Measurements from ENCODE around the gene MYH14. TPM values are rescaled to one million over a fixed set of nuclear protein-coding genes. Genes with fewer than 3 reads are reported as not detected.

MYH14 gene
- polyA plus RNA-seq, 3 donors: not detected

DNA sequence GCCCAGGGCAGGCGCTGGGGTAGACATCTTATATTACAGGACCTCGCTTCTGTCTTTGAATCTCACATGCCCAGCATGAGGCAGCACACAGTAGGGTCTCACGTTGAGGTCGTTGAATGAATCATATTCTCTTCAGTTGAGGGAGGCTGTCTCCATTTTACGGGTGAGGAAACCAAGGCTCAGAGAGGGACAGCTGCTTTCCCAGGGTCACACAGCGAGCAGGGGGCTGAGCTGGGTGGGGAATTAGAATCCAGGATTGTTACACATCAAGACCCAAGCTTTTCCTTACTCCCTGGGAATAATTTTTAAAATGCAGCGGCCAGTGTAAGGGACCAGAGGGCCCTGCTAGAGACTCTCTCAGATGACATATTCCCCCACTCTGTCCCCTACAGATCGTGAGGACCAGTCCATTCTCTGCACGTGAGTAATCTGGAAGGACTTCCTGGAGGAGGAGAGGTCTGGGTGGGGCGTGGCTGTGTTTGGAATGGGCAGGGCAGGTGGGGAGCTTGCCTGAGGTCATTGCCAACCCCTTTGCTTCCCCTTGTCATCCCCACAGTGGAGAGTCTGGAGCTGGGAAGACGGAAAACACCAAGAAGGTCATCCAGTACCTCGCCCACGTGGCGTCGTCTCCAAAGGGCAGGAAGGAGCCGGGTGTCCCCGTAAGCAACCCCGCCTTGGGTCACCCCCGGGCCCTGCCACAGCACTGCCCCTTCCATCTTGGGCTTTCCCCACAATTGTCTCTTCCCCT, 19.4 kb downstream of the MYH14 start:
- H3K9ac ChIP-seq (ENCODE audit: insufficient read depth, low read length, poor library complexity, severe bottlenecking): no peak overlapping the region
- no peak overlapping the region for H3K27ac Mint-ChIP-seq
- H3K27me3 Mint-ChIP-seq (ENCODE audit: low read depth in 3 of 3): peaks cover 1 to 6% (median 6%) of the 10 kb centered on the region in 3 donors
- H3K9me3 Mint-ChIP-seq: peaks cover 9 to 19% (median 17%) of the 10 kb centered on the region in 7 donors
- peaks cover 6 to 16% of the 10 kb centered on the region in 2 donors for H3K9me3 ChIP-seq (replicated peaks in 1 of 2; ENCODE audit: control insufficient read depth in 1 of 2, insufficient read depth in 1 of 2, low read length in 2 of 2)
- no peaks in the 10 kb centered on the region for H3K4me1 ChIP-seq (ENCODE audit: control insufficient read depth in 1 of 2, insufficient read depth in 2 of 2, low read length in 2 of 2)
- TF ChIP-seq, protein P1, sequence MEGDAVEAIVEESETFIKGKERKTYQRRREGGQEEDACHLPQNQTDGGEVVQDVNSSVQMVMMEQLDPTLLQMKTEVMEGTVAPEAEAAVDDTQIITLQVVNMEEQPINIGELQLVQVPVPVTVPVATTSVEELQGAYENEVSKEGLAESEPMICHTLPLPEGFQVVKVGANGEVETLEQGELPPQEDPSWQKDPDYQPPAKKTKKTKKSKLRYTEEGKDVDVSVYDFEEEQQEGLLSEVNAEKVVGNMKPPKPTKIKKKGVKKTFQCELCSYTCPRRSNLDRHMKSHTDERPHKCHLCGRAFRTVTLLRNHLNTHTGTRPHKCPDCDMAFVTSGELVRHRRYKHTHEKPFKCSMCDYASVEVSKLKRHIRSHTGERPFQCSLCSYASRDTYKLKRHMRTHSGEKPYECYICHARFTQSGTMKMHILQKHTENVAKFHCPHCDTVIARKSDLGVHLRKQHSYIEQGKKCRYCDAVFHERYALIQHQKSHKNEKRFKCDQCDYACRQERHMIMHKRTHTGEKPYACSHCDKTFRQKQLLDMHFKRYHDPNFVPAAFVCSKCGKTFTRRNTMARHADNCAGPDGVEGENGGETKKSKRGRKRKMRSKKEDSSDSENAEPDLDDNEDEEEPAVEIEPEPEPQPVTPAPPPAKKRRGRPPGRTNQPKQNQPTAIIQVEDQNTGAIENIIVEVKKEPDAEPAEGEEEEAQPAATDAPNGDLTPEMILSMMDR (IDR thresholded peaks at IDR 0.05): no peak
- H2AFZ ChIP-seq (ENCODE audit: insufficient read depth, low read depth, low read length, poor library complexity, severe bottlenecking): no peak overlapping the region
- no peaks in the 10 kb centered on the region for H3K79me2 ChIP-seq (ENCODE audit: insufficient read depth, low read length)
- no peaks in the 10 kb centered on the region for H3K36me3 ChIP-seq (replicated peaks in 1 of 2; ENCODE audit: control insufficient read depth in 1 of 2, insufficient read depth in 2 of 2, low read length in 2 of 2)
- no peak for DNase-seq
- no peaks in the 10 kb centered on the region for H3K36me3 Mint-ChIP-seq
- 95% methylated on average over 14 of the region's 19 CpGs for WGBS (ENCODE audit: insufficient coverage)
- no peak overlapping the region for H3K4me2 ChIP-seq (replicated peaks; ENCODE audit: extremely low read depth, low read length, poor library complexity, severe bottlenecking)
- H3K27me3 ChIP-seq (ENCODE audit: control insufficient read depth in 2 of 2, insufficient read depth in 2 of 2, low read length in 2 of 2): no peaks in the 10 kb centered on the region
- no peaks in the 10 kb centered on the region for H3K4me1 Mint-ChIP-seq
- no peak overlapping the region for H3K4me3 Mint-ChIP-seq
- intact Hi-C loops (cut with micrococcal nuclease): loop anchor here in 1 of 2 donors (10.0 kb wide), 1 partner anchor 1072 kb away; no protein-coding TSS in a partner anchor
- no peaks in the 10 kb centered on the region for H4K20me1 ChIP-seq (ENCODE audit: insufficient read depth, low read length)
- no peak overlapping the region for H3K4me3 ChIP-seq (replicated peaks in 1 of 3; ENCODE audit: low read depth in 2 of 3, low read length in 3 of 3)
- no peak overlapping the region for H3K27ac ChIP-seq (ENCODE audit: low read depth in 1 of 2, low read length in 2 of 2)

DNA sequence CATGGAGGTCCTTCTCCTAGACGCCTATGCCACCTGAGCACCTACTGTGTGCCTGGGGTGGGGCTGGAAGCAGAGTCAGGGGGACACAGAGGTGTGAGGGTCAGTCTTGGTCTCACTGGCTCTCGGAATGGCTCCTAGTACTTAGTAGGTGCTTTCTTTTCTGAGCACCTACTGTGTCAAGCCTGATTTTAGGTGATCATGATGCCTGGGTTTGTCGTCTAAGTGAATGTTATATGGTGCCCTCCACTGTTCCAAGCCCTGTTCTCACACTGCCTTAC, 20.0 kb downstream of the MYH14 start:
- no peak overlapping the region for H3K4me2 ChIP-seq (replicated peaks; ENCODE audit: extremely low read depth, low read length, poor library complexity, severe bottlenecking)
- TF ChIP-seq, protein P1 (IDR thresholded peaks at IDR 0.05): no peak
- H3K36me3 ChIP-seq (replicated peaks in 1 of 2; ENCODE audit: control insufficient read depth in 1 of 2, insufficient read depth in 2 of 2, low read length in 2 of 2): no peaks in the 10 kb centered on the region
- H3K4me3 Mint-ChIP-seq: no peak overlapping the region
- WGBS (ENCODE audit: insufficient coverage): 100% methylated on average over 1 of the region's 3 CpGs
- intact Hi-C loops (cut with micrococcal nuclease): loop anchor here in 1 of 2 donors (10.0 kb wide), 1 partner anchor 1071 kb away; no protein-coding TSS in a partner anchor
- no peak overlapping the region for H3K9ac ChIP-seq (ENCODE audit: insufficient read depth, low read length, poor library complexity, severe bottlenecking)
- no peaks in the 10 kb centered on the region for H3K79me2 ChIP-seq (ENCODE audit: insufficient read depth, low read length)
- H3K4me1 ChIP-seq (ENCODE audit: control insufficient read depth in 1 of 2, insufficient read depth in 2 of 2, low read length in 2 of 2): no peaks in the 10 kb centered on the region
- H3K36me3 Mint-ChIP-seq: no peaks in the 10 kb centered on the region
- no peaks in the 10 kb centered on the region for H4K20me1 ChIP-seq (ENCODE audit: insufficient read depth, low read length)
- no peaks in the 10 kb centered on the region for H3K27me3 ChIP-seq (ENCODE audit: control insufficient read depth in 2 of 2, insufficient read depth in 2 of 2, low read length in 2 of 2)
- peaks cover 1 to 8% (median 7%) of the 10 kb centered on the region in 3 donors for H3K27me3 Mint-ChIP-seq (ENCODE audit: low read depth in 3 of 3)
- no peaks in the 10 kb centered on the region for H3K4me1 Mint-ChIP-seq
- DNase-seq: no peak
- no peak overlapping the region for H3K27ac Mint-ChIP-seq
- peaks cover 9 to 19% (median 17%) of the 10 kb centered on the region in 7 donors for H3K9me3 Mint-ChIP-seq
- H2AFZ ChIP-seq (ENCODE audit: insufficient read depth, low read depth, low read length, poor library complexity, severe bottlenecking): no peak overlapping the region
- no peak overlapping the region for H3K4me3 ChIP-seq (replicated peaks in 1 of 3; ENCODE audit: low read depth in 2 of 3, low read length in 3 of 3)
- H3K27ac ChIP-seq (ENCODE audit: low read depth in 1 of 2, low read length in 2 of 2): no peak overlapping the region
- peaks cover 6 to 16% of the 10 kb centered on the region in 2 donors for H3K9me3 ChIP-seq (replicated peaks in 1 of 2; ENCODE audit: control insufficient read depth in 1 of 2, insufficient read depth in 1 of 2, low read length in 2 of 2)

Measured in CD14-positive monocyte (primary cell).